Measurements from ENCODE around the gene ERC1.

- TF ChIP-seq CTCF (IDR thresholded peaks at IDR 0.05) (peak; percentile 87), POLR2AphosphoS5 (IDR thresholded peaks at IDR 0.05; ENCODE audit: low read depth, low read length) (no peak)
These were observed 127.0 kb downstream of the ERC1 start for GRCh38 chr12:1117970-1118563.
